DMS 273 (cell line): Measurements from ENCODE around the gene RCN2.

ENCODE experiments used
- DNase-seq: peaks from one replicate; lab custom pipeline; 2025; ENCODE audit not compliant: unreplicated experiment; lab: John Stamatoyannopoulos, UW

The RCN2 gene

GRCh38 chr15:76993114-76993725 is 61.7 kb downstream of the RCN2 start:
- DNase-seq = no peak

- DNase-seq = no peak
Observed at GRCh38 chr15:76994001-76994400, 62.5 kb downstream of the RCN2 start.

DNA sequence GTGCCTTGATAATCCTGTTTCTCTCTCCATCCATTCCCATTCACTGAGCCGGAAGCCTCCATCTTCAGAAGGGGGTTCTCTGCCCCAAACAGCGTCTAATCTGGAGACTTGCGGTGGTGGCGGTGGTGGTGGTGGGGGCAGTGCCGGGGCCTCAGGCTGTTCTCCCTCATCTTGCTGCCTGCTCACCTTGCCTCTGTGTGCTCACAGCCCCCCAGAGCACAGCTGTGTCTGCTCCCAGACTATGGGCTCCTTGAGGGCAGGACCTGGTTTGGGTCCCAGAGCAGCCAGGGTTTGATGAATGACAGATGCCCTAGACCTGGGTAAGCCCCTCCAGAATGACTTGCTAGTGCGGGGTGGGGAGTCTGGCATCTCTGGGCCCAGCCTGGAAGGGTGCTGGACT is 62.9 kb downstream of the RCN2 start:
- DNase-seq = no peak

- peak; percentile 35 for DNase-seq
Observed at GRCh38 chr15:76994971-76995945, 63.7 kb downstream of the RCN2 start, which contains the start of gene PSTPIP1. Gene PSTPIP1, plus strand, starts transcription at chr15:76995126. Its CDS starts 448 bp downstream, at chr15:76995574.

DNA sequence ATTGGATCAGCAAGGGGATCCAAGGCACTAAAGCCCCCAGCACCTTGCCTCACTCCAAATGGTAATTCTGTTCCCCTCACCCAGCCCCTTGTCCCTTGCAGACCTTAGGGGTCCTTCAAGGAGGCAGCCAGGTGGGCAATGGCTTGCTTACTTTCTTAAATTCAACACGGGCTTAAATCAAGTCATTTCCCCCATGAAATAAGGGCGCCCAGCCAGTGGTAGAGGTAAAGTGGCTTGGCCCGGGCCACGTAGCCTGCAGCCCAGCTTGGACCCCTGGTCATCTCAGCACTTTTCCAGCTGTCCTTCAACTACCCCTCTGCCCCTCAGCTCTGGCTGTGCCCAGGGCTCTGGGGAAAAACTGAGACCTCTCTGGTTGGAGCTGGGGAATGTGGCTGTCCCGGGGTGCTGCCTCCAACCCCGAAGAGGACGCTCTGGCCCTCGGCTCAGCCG is 64.6 kb downstream of the RCN2 start:
- no peak for DNase-seq

DNA sequence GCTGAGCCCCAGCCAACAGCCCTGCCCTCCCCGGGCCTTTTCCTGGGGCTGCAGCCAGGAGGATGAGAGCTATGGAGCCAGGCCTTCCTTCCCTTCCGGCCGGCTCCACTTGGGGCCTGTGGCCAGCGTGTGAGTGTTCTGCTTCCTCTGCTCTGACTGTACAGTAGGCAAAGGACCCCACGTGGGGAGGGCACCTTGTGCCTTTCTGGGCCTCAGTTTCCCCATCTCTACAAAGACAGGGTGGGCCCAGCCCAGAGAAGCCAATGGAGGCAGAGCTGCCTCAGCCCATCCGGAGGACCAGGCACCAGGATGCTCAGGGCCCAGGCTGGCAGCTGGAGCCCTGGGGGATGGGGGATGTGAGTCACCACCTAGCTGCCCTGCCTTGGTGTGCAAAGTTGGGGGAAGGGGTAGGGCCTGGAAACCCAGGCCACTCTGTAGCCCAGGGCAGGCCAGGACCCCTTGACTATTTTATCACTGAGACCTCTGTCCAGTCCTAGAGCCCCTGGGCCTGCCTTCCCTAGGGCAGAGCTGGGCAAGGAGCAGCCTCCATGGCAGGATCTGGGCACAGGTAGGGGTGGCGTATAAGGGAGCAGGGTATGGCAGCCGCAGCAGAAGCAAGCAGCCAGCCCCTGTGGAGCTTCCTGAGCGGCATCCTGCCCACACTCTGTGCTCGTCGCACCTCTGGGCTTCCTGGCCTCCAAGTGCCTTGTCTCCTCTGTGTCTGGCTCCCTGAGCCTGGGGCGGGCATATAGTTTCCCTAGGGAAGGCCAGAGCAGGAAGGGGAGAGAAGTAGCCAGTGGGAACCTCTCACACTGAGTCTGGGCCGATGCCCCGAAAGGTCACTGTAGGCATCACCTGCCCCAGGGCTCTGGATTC is 65.2 kb downstream of the RCN2 start:
- peak; percentile 24 for DNase-seq

DNA sequence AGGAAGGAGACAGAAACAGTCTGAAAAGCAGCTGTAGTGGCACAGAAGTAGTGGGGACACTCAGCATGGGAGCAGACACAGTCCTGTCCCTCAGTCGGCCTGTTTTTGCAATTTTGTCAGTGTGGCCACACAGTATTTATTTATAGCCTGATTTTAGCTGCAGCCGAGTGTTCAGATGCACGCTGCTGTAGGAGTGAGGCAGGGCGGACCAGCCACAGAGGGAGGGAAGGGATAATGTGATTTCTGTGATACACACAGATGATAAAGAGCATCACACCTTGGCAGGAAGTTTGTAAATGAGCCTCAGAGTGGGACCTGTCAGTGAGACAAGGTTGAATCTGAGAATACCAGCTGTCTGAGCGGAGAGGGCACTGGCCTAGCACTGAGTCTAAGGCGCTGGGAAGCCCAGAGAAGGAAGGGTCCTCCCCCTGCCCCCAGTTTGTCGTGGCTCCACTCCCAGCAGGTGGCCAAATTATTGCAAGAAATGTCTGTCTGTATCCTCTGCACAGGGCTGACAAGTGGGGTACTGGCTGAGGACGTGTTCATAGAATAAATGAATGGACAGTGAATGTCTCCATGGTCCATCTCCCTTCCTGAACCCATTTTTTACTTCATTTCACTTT is 67.2 kb downstream of the RCN2 start:
- DNase-seq = no peak

DNA sequence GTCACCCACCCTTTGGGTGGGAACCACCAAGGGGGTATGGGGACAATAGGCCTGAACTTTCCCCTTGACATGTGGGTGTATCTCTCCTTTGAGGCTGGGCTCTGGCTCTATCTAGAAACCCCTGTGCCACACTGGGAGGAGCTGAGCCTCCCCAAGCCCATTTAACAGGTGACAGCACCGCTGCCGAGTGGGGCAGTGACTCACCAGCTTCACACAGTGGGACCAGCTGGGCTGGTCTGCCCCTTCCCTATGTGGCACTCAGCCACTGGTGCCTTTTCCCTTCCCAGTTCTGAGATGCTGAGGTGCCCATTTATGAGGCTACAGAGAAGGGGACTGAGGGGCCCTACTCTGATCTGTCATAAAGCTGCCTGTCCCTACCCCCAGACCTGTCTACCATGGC is 68.4 kb downstream of the RCN2 start:
- DNase-seq = no peak

- no peak for DNase-seq
Observed at GRCh38 chr15:77001351-77001750, 69.8 kb downstream of the RCN2 start.

DNA sequence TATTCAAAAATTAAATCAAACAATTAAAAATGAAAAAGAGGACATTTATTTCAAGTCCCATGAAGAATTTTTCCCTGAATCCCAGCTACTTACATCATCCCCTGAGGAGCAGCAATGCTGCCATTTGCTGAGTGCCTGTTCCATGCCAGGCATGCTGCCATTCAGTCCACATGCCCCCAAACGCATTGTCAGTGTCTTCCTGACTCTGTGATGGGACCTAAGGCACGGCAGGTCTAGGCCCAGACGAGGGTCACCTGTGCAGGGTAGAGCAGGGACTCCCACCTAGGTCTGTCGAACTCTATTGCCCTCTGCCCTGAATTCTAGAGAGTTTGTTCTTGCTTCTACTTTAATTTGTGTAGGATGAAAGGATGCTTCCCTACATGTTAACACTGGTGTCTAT is 70.4 kb downstream of the RCN2 start:
- no peak for DNase-seq

DNA sequence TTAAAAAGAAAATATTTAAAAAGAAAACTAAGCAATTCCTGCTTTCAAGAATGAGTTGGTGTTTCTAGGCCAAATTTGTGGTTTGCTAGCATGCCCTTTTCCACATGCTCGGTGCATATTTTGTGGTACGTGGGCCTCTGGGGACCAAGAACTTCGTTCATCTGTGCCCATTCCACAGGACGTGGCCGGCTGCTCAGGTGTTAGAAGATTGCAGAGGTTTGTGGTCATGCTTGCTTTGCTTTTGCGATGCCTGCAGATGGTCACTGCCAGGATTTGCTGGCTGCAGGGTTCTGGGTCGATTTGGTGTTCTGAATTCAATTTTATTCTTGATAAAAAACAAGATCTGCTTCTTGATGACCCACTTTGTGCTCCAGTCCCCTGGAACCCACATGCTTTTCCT is 70.9 kb downstream of the RCN2 start:
- no peak for DNase-seq

DNA sequence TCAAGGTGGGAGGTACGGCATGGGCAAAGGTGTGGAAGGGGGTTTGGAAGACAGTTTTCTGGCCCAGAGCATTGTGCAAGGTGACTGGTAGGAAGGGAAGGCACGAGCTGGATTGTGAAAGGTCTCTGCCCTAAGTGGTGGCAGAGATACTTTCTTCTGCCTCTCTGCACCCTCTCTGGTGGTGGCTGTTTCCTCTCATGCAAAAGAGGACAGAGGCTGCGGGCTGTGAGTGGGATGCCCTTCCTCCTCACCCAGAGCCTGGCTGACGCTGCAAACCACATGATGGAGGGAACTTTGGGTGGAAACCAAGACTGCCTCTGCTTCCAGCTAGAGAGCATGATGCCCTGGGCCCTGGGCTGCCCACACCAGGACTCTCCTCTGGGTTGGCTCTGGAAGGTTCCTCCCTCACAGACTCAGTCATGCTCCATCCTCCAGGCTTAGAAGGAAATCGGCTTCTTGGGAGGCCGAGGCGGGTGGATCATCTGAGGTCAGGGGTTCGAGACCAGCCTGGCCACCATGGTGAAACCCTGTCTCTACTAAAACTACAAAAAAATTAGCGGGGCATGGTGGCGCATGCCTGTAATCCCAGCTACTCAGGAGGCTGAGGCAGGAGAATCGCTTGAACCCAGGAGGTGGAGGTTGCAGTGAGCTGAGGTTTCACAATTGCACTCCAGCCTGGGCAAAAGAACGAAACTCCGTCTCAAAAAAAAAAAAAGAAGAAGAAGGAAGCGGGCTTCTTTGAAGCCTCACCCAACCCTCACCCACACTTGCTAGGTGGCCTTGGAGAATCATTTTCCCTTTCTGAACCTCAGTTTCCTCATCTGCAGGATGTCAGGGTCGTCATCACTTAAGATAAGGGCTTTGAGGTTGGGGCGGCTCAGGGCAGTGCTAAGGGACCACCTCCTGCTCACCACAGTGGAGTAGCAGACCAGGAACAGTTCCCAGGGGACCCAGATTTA is 71.7 kb downstream of the RCN2 start:
- no peak for DNase-seq
